Ammon's horn (tissue), 1 donor: Measurements from ENCODE around the gene CYLD.

Experiments
- DNase-seq: peaks from one replicate; pipeline ENCODE4 v3.0.0-alpha.2; 2016; ENCODE audit warnings: low spot score

The CYLD gene

GRCh38 chr16:50740736-50741135 lies 1.1 kb upstream of the CYLD start:
- DNase-seq, result no peak

DNA sequence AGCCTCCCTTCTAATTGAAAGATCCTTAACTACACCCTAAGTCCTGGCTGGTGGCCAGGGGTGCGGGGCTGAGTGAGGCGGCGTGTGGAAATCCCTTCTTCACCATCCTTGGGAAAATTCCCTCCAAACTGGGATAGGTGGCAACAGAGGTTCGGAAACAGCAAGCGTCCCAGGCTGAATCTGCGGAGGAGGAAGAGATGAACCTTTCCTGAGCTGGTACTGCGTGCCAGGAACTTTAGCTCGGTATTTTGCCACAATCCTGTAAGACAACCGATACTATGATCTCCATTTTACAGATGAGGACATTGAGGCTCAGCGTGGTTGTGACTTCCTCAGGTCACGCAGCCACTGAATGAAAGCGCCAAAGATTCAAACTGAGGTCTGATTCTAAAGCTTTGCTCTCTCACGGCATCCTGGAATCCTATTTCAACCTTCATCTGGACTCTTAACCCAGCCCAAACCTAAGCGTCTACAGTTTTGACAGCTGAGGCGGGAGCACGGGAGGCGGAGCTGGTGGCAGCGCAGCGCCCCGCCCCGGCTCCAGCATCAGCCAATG lies 583 bp upstream of the CYLD start:
- DNase-seq, result no peak

DNA sequence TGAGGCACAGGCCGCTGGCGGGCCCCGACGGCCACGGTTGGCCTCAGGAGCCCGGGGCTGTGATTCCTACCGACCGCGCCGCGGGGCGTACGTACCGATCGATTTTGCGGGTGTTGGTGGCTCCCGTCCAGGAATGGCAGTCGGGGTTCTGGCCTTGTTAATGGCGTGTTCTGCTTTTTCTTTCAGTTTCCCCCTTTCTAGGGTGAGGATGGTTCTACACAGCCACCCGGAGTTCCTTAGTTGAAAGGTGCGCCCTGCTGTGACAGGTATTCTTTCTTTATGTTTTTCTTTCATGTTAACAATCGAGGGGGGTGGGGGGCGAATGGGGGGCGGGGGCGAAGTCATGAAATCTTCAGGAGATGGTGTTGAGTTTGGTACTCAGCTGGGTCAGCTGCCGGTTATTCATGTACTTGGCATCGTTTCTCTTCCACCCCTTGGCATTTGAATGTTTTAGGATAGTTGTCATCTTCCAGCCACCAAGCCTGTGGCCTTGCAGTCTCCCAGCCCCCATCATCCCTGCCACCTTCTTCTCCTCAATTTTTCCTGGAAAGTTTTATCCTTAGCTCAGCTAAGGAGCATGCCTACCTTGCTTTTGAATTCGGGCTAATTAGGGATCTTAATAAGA lies 802 bp downstream of the CYLD start:
- DNase-seq, result peak; percentile 40

DNA sequence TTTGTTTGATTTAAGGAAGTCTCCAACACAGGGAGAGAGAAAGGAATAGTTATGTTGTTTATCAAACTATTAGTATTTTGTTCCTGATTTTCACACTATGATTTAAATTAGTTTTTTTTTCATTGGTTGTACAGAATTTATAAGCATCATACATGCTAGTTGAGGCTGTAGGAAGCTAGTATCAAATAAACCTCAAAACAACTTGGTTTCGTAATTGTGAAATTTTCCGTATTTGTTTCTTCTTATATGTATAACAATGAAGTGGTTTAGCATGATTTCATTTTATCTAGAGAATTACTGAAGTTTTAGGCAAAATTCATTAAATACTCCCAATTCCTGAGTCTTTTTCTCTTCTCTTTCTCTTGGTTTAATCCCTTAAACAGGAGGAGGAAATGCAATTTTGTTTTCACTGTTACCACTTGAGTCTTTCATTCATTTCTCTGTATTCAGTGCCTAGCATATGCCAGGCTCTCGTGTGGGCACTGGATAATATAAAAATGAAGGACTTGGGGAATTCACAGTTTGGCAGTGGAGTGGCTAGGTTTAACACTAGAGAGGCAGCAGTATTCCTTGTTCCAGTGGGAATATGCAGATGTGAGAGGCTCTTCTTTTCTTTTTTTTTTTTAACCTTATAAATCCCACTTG lies 1.8 kb downstream of the CYLD start:
- no peak for DNase-seq

DNA sequence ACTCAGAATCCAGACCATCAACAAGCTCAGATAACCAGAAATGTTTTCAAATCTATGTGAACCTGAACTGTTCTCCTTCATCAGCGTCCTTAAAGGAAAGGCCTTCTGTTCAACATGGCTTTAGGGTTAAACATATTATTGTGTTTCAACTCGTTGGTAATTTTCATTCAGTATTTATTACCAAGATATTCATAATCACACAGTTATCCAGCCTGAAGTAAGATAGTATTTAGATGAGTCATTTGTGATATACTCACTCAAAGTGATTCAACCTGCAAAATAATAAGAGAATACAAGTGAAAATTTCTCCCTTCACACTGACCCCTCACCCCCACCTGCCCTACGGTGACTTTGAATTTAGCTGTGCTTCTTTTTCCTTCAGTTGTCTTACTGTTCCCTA lies 3.0 kb downstream of the CYLD start:
- no peak for DNase-seq

- DNase-seq, result no peak
These were observed 4.1 kb downstream of the CYLD start for GRCh38 chr16:50745940-50746339.

- DNase-seq, result peak; percentile 37
These were observed 5.5 kb downstream of the CYLD start for GRCh38 chr16:50747207-50747956.

- no peak for DNase-seq
These were observed 9.6 kb downstream of the CYLD start for GRCh38 chr16:50751528-50751927.

- DNase-seq, result no peak
These were observed 10.8 kb downstream of the CYLD start for GRCh38 chr16:50752471-50753235.

DNA sequence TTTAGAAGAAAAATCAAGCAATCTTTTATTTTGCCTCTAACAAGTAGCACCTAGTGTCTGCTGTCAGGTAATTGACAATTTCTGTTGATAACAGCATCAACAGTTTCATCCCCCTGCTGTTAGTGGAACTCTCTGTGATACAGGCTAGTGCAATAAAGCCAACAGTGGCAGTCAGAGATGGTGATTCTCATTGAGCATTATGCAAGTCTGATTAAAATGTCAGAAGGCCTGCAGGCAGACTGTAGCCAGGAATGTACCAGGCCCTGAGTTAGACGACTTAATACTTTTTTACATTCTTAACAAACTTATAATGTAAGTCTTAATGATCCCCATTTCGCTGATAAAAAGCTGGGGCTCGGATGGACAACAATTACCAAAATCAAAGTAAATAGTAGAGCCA lies 14.6 kb downstream of the CYLD start:
- no peak for DNase-seq

GRCh38 chr16:50761267-50761666 lies 19.4 kb downstream of the CYLD start:
- DNase-seq, result no peak

DNA sequence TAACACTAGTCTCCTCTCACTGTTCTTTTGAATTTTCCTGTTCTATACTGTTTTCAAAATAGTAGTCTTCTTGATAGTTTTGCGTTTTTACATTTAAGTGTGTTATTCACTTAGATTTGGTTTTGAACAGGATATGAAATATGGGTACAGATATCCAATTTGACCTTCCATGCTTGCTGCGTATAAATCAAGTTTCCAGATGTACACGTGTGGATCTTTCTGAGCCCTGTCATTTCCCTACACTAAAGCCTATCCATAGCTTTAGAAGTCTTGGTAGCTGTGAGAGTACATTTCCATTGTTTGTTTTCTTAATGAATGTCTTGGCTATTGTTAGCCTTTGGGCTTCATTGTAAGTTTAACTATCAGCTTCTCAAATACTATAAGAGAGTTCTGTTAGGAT lies 20.4 kb downstream of the CYLD start:
- no peak for DNase-seq

DNA sequence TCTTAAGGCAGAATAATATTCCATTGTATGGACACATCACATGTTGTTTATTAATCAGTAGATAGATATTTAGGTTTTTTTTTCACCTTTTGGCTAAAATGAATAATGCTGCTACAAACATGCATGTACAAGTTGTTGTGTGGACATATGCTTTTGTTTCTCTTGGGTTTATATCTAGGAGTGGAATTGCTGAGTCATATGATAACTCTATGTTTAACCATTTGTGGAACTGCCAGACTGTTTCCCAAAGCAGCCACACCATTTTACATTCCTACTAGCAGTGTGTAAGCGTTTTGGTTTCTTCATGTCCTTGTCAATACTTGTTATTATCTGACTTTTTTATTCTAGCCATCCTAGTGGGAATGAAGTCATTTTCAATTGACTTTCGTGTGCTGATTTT lies 21.3 kb downstream of the CYLD start:
- no peak for DNase-seq

DNA sequence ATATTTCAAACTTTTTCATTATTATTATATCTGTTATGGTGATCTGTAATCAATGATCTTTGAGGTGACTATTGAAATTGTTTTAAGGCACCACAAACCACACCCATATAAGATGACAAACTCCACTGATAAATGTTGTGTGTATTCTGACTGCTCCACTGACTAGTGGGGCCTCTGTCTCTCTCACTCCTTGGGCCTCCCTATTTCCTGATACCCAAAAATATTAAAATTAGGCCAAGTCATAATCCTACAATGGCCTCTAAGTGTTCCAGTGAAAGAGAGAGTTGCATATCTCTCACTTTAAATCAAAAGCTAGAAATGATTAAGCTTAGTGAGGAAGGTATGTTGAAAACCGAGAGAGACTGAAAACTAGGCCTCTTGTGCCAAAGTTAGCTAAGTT lies 23.4 kb downstream of the CYLD start:
- no peak for DNase-seq

- DNase-seq, result no peak
These were observed 24.0 kb downstream of the CYLD start for GRCh38 chr16:50765861-50766260.

- no peak for DNase-seq
These were observed 25.3 kb downstream of the CYLD start for GRCh38 chr16:50767197-50767596.

DNA sequence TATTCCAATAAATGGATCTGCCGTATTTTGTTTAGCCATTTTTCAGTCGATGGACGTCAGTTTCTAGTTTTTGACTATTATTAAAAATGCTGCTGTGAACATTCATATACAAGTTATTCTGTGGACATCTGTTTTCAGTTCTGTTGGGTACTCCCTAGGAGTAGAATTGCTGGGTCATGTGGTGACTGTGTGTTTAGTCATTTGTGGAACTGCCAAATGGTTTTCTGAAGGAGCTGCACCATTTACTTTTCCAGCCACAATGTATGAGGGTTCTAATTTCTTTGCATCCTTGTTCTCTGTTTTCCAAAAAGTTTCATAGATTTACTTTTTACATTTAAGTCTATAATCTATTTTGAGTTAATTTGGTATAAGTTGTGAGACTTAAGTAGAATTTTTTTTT lies 29.5 kb downstream of the CYLD start:
- no peak for DNase-seq

DNA sequence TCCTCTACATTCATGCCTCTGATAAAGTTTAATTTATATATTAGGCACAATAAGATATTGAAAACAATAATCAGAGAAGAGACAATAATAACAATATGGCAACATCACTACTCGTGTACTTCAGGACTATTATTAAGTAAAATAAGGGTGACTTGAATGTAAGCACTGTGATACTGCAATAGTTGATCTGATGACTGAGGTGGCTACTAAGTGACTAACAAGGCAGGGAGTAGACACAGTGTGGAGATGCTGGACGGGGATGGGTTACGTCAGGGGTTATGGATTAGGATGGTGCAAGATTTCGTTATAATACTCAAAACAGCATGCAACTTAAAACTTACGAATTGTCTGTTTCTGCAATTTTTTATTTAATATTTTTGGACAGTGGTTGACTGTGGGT lies 32.5 kb downstream of the CYLD start:
- no peak for DNase-seq

GRCh38 chr16:50774960-50775359 lies 33.1 kb downstream of the CYLD start:
- DNase-seq, result no peak

DNA sequence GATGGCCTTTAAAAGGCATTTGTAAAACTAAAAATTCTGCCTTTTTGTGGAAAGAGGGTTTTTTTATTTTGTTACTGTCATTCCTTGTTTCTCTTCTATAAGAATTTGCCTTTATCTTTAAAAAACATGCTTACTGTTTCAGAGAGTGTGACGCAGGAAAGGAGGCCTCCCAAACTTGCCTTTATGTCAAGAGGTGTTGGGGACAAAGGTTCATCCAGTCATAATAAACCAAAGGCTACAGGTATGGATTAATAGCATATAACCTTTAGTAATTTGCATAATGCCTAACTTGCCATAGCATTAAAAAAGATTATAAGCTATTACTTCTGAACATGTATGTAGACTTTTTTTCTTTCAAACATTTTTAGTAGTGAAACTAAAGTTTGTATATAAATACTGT lies 34.2 kb downstream of the CYLD start:
- no peak for DNase-seq

DNA sequence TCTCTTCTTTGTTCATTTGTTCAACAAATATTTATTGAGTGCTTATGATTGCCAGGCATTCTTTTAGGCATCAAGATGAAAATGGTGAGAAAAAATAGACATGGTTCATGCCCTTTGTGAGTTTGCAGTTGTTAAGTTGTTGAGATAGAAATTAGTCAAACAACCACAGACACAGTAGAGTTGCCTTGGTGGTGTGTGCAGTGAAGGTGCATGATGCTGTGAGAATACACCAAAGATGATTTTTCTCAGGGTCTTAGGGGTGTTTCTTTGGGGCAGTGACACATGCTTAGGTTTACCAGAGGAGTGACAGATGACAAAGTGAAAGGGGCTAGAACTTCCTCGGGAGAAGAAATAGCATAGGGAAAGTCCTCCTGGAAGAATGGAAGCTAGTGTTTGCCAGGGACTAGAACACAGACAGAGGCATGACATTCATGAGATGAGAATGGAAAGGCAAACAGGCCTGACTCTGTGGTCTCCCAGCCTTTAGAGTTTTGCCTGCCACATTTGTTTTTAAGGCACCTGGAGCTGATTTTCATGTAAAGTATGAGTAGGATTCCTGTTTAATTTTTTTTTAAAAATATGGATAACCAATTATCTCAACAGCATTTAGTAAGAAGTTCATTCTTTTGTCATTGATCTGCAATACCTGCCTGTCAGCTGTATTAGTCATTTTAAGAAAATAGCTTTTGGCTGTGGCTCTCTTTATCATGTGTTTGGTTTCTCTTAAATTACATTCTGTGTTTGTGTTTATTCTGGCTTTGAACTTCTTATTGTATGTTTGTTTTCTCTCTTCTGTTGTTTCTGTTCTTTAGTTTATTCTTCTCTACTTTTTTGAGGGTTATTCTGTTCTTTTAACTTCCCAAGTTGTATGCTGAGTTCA lies 36.6 kb downstream of the CYLD start:
- peak; percentile 14 for DNase-seq
